K562 (cell line): ENCODE data around the gene C2CD2. TPM values are rescaled to one million over a fixed set of nuclear protein-coding genes. Genes with fewer than 3 reads are reported as not detected.

Source experiments
- ATAC-seq: fragments of 200-7000 bp; cut with Tn5 transposase; 3 replicates; pipeline ENCODE4 v1.9.1; 2020; ENCODE audit warnings: moderate library complexity
- BruUV-seq: library from RNA; stranded (reverse); fragments of 400-500 nt; replicated peaks from 2 replicates; lab custom pipeline; 2021; lab: Mats Ljungman, UMichigan
- CTCF ChIA-PET: fragments of 300-600 bp; formaldehyde crosslinking; extraction: SDS; loops from one replicate; lab custom pipeline; 2021; ENCODE audit warnings: low intra/inter-chr PET ratio; lab: Yijun Ruan, JAX
- POLR2A ChIA-PET: fragments of 300-600, 350-650 bp; sonication (Branson Sonifier 250); formaldehyde crosslinking; extraction: SDS; loops from one replicate; lab custom pipeline; 2021; ENCODE audit warnings: antibody characterized with exemption, inconsistent platforms; lab: Yijun Ruan, JAX
- DNase-seq, 4 experiments: peaks; one replicate each; pipeline versions ENCODE4 v3.0.0 to v3.0.0-alpha.2; 2011 to 2018; ENCODE audit warnings: low spot score in 3 of 4, mixed read lengths in 3 of 4; ENCODE audit errors: extremely low read depth in 1 of 4
- FAIRE-seq: peaks from 2 replicates; lab custom pipeline; 2011; peaks lifted over from hg19 to GRCh38; lab: Jason Lieb, UNC
- H2AFZ ChIP-seq: 2 replicates; pipeline ENCODE4 v1.6.0; 2011; ENCODE audit warnings: low read depth, low read length, control low read depth, inconsistent platforms
- H3K27ac ChIP-seq: fragments of 200-600 bp; 3 replicates; pipeline ENCODE4 v1.8.0; 2011; ENCODE audit warnings: low read depth, mild to moderate bottlenecking, control low read depth, inconsistent platforms, low read length, moderate library complexity, mixed read lengths; ENCODE audit errors: extremely low read depth
- H3K27me3 ChIP-seq, 2 experiments: fragments of 300-600 bp in 1 of 2; 2 replicates in 1 of 2; 3 replicates in 1 of 2; pipeline versions ENCODE4 v1.6.0 to v1.8.0; 2011; ENCODE audit warnings: inconsistent platforms in 2 of 2, low read length in 2 of 2, mild to moderate bottlenecking in 1 of 2, mixed read lengths in 1 of 2, moderate library complexity in 1 of 2; ENCODE audit not compliant: control insufficient read depth in 2 of 2, insufficient read depth in 2 of 2
- H3K36me3 ChIP-seq: fragments of 300-600 bp; 3 replicates; pipeline ENCODE4 v1.8.0; 2011; ENCODE audit warnings: mild to moderate bottlenecking, low read length, inconsistent platforms; ENCODE audit not compliant: control insufficient read depth, insufficient read depth
- H3K4me1 ChIP-seq, 2 experiments: fragments of 200-600 bp in 1 of 2; replicated peaks in 1 of 2; 2 replicates in 1 of 2; 3 replicates in 1 of 2; pipeline versions ENCODE4 v1.5.1 to v1.8.0; 2011; ENCODE audit warnings: inconsistent platforms in 2 of 2, low read length in 2 of 2, mild to moderate bottlenecking in 1 of 2, mixed read lengths in 1 of 2, moderate library complexity in 1 of 2; ENCODE audit not compliant: control insufficient read depth in 2 of 2, insufficient read depth in 2 of 2
- H3K4me2 ChIP-seq: 2 replicates; pipeline ENCODE4 v1.6.1; 2011; ENCODE audit warnings: low read length, control low read depth, inconsistent platforms, mixed read lengths; ENCODE audit not compliant: insufficient read depth
- H3K4me3 ChIP-seq: fragments of 200-600 bp; sonication (generic), shearing (Covaris generic); 2 replicates; pipeline ENCODE4 v1.5.1; 2016; ENCODE audit warnings: control low read depth, inconsistent platforms
- H3K79me2 ChIP-seq: fragments of 200-600 bp; 3 replicates; pipeline ENCODE4 v1.8.0; 2011; ENCODE audit warnings: low read length, inconsistent platforms; ENCODE audit not compliant: control insufficient read depth, insufficient read depth
- H3K9ac ChIP-seq, 2 experiments: 2 replicates each; pipeline versions ENCODE4 v1.6.0 to v1.6.1; 2011; ENCODE audit warnings: low read depth in 2 of 2, low read length in 2 of 2, control low read depth in 1 of 2, inconsistent platforms in 1 of 2, mild to moderate bottlenecking in 1 of 2, mixed read lengths in 1 of 2; ENCODE audit not compliant: insufficient read depth in 1 of 2
- H3K9me1 ChIP-seq: one replicate; pipeline ENCODE4 v1.6.0; 2011; ENCODE audit warnings: inconsistent platforms, mild to moderate bottlenecking, low read length, moderate library complexity; ENCODE audit not compliant: control insufficient read depth, insufficient read depth
- H3K9me3 ChIP-seq: replicated peaks from 2 replicates; pipeline ENCODE4 v1.5.1; 2011; ENCODE audit warnings: low read depth, low read length, inconsistent platforms; ENCODE audit not compliant: control insufficient read depth, insufficient read depth
- H4K20me1 ChIP-seq: replicated peaks from 2 replicates; pipeline ENCODE4 v1.6.1; 2011; ENCODE audit warnings: low read length, inconsistent platforms, mixed read lengths; ENCODE audit not compliant: control insufficient read depth, insufficient read depth
- ARNT ChIP-seq, 2 experiments: fragments of 450-650 bp; IDR thresholded peaks; 2 replicates each; pipeline ENCODE4 v1.6.1; 2016; ENCODE audit warnings: mild to moderate bottlenecking in 1 of 2
- BCOR ChIP-seq: fragments of 450-650 bp; IDR thresholded peaks from 2 replicates; pipeline ENCODE4 v1.6.1; 2016
- CBX1 ChIP-seq: sonication (generic); IDR thresholded peaks from 2 replicates; pipeline ENCODE4 v1.6.1; 2016; ENCODE audit warnings: antibody characterized with exemption, low read depth, mild to moderate bottlenecking
- RBM25 ChIP-seq: fragments of 200-400 bp; formaldehyde crosslinking; IDR thresholded peaks from 2 replicates; pipeline ENCODE4 v1.6.1; 2018; ENCODE audit warnings: low read length, low read depth, moderate library complexity; ENCODE audit not compliant: severe bottlenecking
- TEAD2 ChIP-seq: fragments of 450-650 bp; IDR thresholded peaks from 2 replicates; pipeline ENCODE4 v1.6.1; 2016; ENCODE audit warnings: missing genetic modification characterization, control low read depth, missing compliant biosample characterization
- ZNF121 ChIP-seq: sonication (generic); formaldehyde crosslinking; conservative IDR thresholded peaks from 2 replicates; pipeline ENCODE4 v1.8.0; 2022; ENCODE audit warnings: missing genetic modification reagents
- WGBS: fragments of 100-300 bp; shearing (Covaris generic); methylation state at CpG from one replicate; pipeline ENCODE4 v1.1.6; 2016; ENCODE audit warnings: low coverage, mixed read lengths; ENCODE audit not compliant: insufficient coverage; ENCODE audit errors: missing lambda C conversion rate; 5-methylcytosine and 5-hydroxymethylcytosine counted together
- in situ Hi-C: fragments of 300-500 bp; cut with MboI; formaldehyde crosslinking; loops from 4 replicates; pipeline ENCODE4 v1.15.0; 2018; ENCODE audit warnings: inconsistent platforms, mixed read lengths
- intact Hi-C: fragments of 100-400 bp; cut with micrococcal nuclease; formaldehyde crosslinking; loops from 2 replicates; pipeline ENCODE4 v1.14.2; 2022
- polyA plus RNA-seq, 8 experiments: library from polyadenylated mRNA; depleted of rRNA in 4 of 8; stranded (reverse) in 5 of 8; unstranded in 3 of 8; fragments of >200 nt; fragmentation: Nextera tagmentation in 2 of 8; fragmentation: Illumina TruSeq in 1 of 8; extraction: Ambion mirVana in 2 of 8; extraction: Trizol in 1 of 8; gene quantifications; 2 replicates each; pipeline versions ENCODE4 v1.2.1 to v1.2.3, GENCODE V29; 2011 to 2014; ENCODE audit warnings: inconsistent platforms in 1 of 8, missing spikeins in 1 of 8
- total RNA-seq, 7 experiments: library from RNA; depleted of rRNA in 6 of 7; stranded (reverse); fragments of >200 nt in 6 of 7; fragmentation: Illumina TruSeq in 2 of 7; extraction: Trizol in 2 of 7; gene quantifications; 2 replicates each; pipeline versions ENCODE4 v1.2.1 to v1.2.3, GENCODE V29; 2011 to 2021; ENCODE audit warnings: low replicate concordance in 1 of 7
- TF ChIP-seq, protein P1 (sequence below): sonication (generic); formaldehyde crosslinking; IDR thresholded peaks from 2 replicates; pipeline ENCODE4 v1.5.0; 2020; ENCODE audit warnings: missing genetic modification reagents
- TF ChIP-seq, protein P2 (sequence below): sonication (generic); formaldehyde crosslinking; IDR thresholded peaks from 2 replicates; pipeline ENCODE4 v1.8.1; 2023; ENCODE audit warnings: mild to moderate bottlenecking, missing genetic modification reagents
- TF ChIP-seq, protein P3 (sequence below): fragments of 450-650 bp; IDR thresholded peaks from 2 replicates; pipeline ENCODE4 v1.7.1; 2018; ENCODE audit warnings: mild to moderate bottlenecking, low read depth; ENCODE audit not compliant: partially characterized antibody
- TF ChIP-seq, protein P4 (sequence below): fragments of 200-800 bp; sonication (Bioruptor generic); IDR thresholded peaks from 2 replicates; pipeline ENCODE4 v1.6.1; 2017; ENCODE audit warnings: missing genetic modification characterization, missing compliant biosample characterization

Gene C2CD2
- total and polyA plus RNA-seq, 9 of the 15 experiments (the other 6 are each of a cell fraction or from before 2014, with no cell fraction given): 1.3 to 21.6 (median 12.1) TPM

DNA sequence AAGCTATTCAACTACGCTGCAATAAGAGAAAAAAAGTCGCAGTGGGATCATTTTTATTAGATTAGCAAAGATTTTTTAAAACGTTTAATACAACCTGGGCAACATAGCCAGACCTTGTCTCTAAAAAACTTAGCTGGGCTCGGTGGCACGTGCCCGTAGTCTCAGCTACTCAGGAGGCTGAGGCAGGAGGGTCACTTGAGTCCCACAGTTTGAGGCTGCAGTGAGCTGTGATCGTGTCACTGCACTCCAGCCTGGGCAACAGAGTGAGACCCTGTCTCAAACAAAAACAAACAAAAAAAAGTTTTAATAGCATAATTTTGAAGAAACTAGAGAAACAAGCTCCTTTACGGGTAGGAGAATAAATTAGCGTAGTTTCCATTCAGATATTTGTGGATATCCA lies 73.7 kb downstream of the C2CD2 start:
- peak overlapping the region in 1 of 2 experiments; percentile 98; a peak in 3 of 4 replicates for H3K9ac ChIP-seq
- DNase-seq (no peak), ATAC-seq (no peak), FAIRE-seq (no peak)
- H3K79me2 ChIP-seq: peaks cover 36% of the 10 kb centered on the region
- peak overlapping the region; percentile 96; the same call in 2 of the 3 replicates for H3K27ac ChIP-seq
- H3K9me3 ChIP-seq: no peaks in the 10 kb centered on the region
- ChIA-PET CTCF (no interaction called here), POLR2A (interaction anchor here (0.6 to 2.1 kb wide), 12 partner anchors 8 to 130 kb away, joined by 3 to 10 read pairs (median 4); partner anchors contain the start of gene ZBTB21)
- TF ChIP-seq BCOR (peak; percentile 44; the same call in 1 of the 2 replicates), ZNF121 (peak; percentile 98), CBX1 (no peak), RBM25 (peak; percentile 36), TEAD2 (tag) (no peak), ARNT (IDR thresholded peaks at IDR 0.05) (peak in 1 of 2 experiments; percentile 14; a peak in 1 of 4 replicates)
- TF ChIP-seq, protein P1, sequence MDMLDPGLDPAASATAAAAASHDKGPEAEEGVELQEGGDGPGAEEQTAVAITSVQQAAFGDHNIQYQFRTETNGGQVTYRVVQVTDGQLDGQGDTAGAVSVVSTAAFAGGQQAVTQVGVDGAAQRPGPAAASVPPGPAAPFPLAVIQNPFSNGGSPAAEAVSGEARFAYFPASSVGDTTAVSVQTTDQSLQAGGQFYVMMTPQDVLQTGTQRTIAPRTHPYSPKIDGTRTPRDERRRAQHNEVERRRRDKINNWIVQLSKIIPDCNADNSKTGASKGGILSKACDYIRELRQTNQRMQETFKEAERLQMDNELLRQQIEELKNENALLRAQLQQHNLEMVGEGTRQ (CRISPR knock-in tag): no peak
- TF ChIP-seq, protein P2, sequence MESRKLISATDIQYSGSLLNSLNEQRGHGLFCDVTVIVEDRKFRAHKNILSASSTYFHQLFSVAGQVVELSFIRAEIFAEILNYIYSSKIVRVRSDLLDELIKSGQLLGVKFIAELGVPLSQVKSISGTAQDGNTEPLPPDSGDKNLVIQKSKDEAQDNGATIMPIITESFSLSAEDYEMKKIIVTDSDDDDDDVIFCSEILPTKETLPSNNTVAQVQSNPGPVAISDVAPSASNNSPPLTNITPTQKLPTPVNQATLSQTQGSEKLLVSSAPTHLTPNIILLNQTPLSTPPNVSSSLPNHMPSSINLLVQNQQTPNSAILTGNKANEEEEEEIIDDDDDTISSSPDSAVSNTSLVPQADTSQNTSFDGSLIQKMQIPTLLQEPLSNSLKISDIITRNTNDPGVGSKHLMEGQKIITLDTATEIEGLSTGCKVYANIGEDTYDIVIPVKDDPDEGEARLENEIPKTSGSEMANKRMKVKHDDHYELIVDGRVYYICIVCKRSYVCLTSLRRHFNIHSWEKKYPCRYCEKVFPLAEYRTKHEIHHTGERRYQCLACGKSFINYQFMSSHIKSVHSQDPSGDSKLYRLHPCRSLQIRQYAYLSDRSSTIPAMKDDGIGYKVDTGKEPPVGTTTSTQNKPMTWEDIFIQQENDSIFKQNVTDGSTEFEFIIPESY (CRISPR knock-in tag): 0 out of 2 replicates have a peak, but pooled peaks have one; percentile 25
- TF ChIP-seq, protein P3, sequence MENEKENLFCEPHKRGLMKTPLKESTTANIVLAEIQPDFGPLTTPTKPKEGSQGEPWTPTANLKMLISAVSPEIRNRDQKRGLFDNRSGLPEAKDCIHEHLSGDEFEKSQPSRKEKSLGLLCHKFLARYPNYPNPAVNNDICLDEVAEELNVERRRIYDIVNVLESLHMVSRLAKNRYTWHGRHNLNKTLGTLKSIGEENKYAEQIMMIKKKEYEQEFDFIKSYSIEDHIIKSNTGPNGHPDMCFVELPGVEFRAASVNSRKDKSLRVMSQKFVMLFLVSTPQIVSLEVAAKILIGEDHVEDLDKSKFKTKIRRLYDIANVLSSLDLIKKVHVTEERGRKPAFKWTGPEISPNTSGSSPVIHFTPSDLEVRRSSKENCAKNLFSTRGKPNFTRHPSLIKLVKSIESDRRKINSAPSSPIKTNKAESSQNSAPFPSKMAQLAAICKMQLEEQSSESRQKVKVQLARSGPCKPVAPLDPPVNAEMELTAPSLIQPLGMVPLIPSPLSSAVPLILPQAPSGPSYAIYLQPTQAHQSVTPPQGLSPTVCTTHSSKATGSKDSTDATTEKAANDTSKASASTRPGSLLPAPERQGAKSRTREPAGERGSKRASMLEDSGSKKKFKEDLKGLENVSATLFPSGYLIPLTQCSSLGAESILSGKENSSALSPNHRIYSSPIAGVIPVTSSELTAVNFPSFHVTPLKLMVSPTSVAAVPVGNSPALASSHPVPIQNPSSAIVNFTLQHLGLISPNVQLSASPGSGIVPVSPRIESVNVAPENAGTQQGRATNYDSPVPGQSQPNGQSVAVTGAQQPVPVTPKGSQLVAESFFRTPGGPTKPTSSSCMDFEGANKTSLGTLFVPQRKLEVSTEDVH: no peak
- TF ChIP-seq, protein P4, sequence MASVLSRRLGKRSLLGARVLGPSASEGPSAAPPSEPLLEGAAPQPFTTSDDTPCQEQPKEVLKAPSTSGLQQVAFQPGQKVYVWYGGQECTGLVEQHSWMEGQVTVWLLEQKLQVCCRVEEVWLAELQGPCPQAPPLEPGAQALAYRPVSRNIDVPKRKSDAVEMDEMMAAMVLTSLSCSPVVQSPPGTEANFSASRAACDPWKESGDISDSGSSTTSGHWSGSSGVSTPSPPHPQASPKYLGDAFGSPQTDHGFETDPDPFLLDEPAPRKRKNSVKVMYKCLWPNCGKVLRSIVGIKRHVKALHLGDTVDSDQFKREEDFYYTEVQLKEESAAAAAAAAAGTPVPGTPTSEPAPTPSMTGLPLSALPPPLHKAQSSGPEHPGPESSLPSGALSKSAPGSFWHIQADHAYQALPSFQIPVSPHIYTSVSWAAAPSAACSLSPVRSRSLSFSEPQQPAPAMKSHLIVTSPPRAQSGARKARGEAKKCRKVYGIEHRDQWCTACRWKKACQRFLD (CRISPR knock-in tag): no peak
- intact Hi-C loops: no loop called here
- H3K4me3 ChIP-seq: peak overlapping the region; percentile 69
- H3K27me3 ChIP-seq: no peaks in the 10 kb centered on the region
- no TSS peak for BruUV-seq
- peak overlapping the region; percentile 78 for H3K4me2 ChIP-seq
- no peaks in the 10 kb centered on the region for H4K20me1 ChIP-seq
- H2AFZ ChIP-seq: peak overlapping the region; percentile 75
- WGBS: 64% methylated on average over 9 of the region's 9 CpGs
- no peaks in the 10 kb centered on the region for H3K36me3 ChIP-seq
- in situ Hi-C loops: no loop called here
- H3K9me1 ChIP-seq: no peaks in the 10 kb centered on the region
- peaks cover 20 to 27% of the 10 kb centered on the region in 2 experiments for H3K4me1 ChIP-seq
